OCI-LY7 (cell line): Measurements from ENCODE around the gene AP1M2. TPM values are rescaled to one million over a fixed set of nuclear protein-coding genes. Genes with fewer than 3 reads are reported as not detected.
A peak's percentile ranks its signal among the peaks of the same experiment; 100 is the strongest.

Experiments
- BruUV-seq: library from RNA; stranded (reverse); fragments of 400-500 nt; replicated peaks from 2 replicates; lab custom pipeline; 2021; lab: Mats Ljungman, UMichigan
- CTCF ChIA-PET: fragments of 300-600 bp; sonication (Branson Sonifier 250); formaldehyde crosslinking; loops from one replicate; lab custom pipeline; 2022; ENCODE audit warnings: antibody characterized with exemption; ENCODE audit not compliant: unreplicated experiment; lab: Charles Lee
- POLR2A ChIA-PET: fragments of 300-600 bp; sonication (Branson Sonifier 250); formaldehyde crosslinking; loops from one replicate; lab custom pipeline; 2022; ENCODE audit warnings: antibody characterized with exemption; lab: Charles Lee
- DNase-seq: peaks from one replicate; pipeline ENCODE4 v3.0.0-alpha.2; 2015; ENCODE audit warnings: low spot score
- H2AFZ ChIP-seq: fragments of 200-600 bp; sonication (generic), shearing (Covaris generic); 2 replicates; pipeline ENCODE4 v1.6.1; 2014; ENCODE audit warnings: mild to moderate bottlenecking, antibody characterized with exemption, low read length, moderate library complexity
- H3K27ac ChIP-seq: fragments of 200-600 bp; sonication (generic); 2 replicates; pipeline ENCODE4 v1.5.1; 2014; ENCODE audit warnings: mixed run types, low read depth, mild to moderate bottlenecking, moderate library complexity, low read length, inconsistent platforms; ENCODE audit not compliant: poor library complexity, severe bottlenecking
- H3K36me3 ChIP-seq: fragments of 200-600 bp; sonication (generic); 2 replicates; pipeline ENCODE4 v1.6.1; 2014; ENCODE audit warnings: mild to moderate bottlenecking, antibody characterized with exemption, low read length, moderate library complexity, mixed read lengths; ENCODE audit not compliant: insufficient read depth
- H3K4me1 ChIP-seq: fragments of 200-600 bp; sonication (generic); 2 replicates; pipeline ENCODE4 v1.5.1; 2014; ENCODE audit warnings: mild to moderate bottlenecking, low read length; ENCODE audit not compliant: insufficient read depth, poor library complexity, severe bottlenecking
- H3K4me2 ChIP-seq: fragments of 200-600 bp; sonication (generic); 2 replicates; pipeline ENCODE4 v1.6.1; 2014; ENCODE audit warnings: mild to moderate bottlenecking, low read length
- H3K4me3 ChIP-seq: fragments of 200-600 bp; sonication (generic); 2 replicates; pipeline ENCODE4 v1.5.1; 2014; ENCODE audit warnings: mild to moderate bottlenecking, low read depth, low read length; ENCODE audit not compliant: poor library complexity, severe bottlenecking
- H3K79me2 ChIP-seq: fragments of 200-600 bp; sonication (generic); 2 replicates; pipeline ENCODE4 v1.6.1; 2016; ENCODE audit warnings: low read depth, mild to moderate bottlenecking, low read length, moderate library complexity, mixed read lengths; ENCODE audit not compliant: insufficient read depth
- H3K9me2 ChIP-seq: fragments of 200-600 bp; sonication (generic); 2 replicates; pipeline ENCODE4 v1.6.1; 2016; ENCODE audit warnings: mild to moderate bottlenecking, low read length, mixed read lengths; ENCODE audit not compliant: insufficient read depth
- H3K9me3 ChIP-seq: fragments of 200-600 bp; sonication (generic); 2 replicates; pipeline ENCODE4 v1.6.1; 2014; ENCODE audit warnings: mild to moderate bottlenecking, mixed run types, low read length, mixed read lengths
- H4K20me1 ChIP-seq: fragments of 200-600 bp; sonication (generic); 2 replicates; pipeline ENCODE4 v1.6.1; 2014; ENCODE audit warnings: mild to moderate bottlenecking, antibody characterized with exemption, low read length, moderate library complexity, mixed read lengths; ENCODE audit not compliant: insufficient read depth
- EZH2phosphoT487 ChIP-seq: fragments of 200-600 bp; sonication (generic); IDR thresholded peaks from 2 replicates; pipeline ENCODE4 v1.6.1; 2018; ENCODE audit warnings: low read depth, borderline replicate concordance, mild to moderate bottlenecking, mixed run types, antibody characterized with exemption, low read length, moderate library complexity, mixed read lengths
- intact Hi-C: fragments of 100-400 bp; cut with micrococcal nuclease; formaldehyde crosslinking; loops from one replicate; pipeline ENCODE4 v1.10.0; 2022; ENCODE audit not compliant: unreplicated experiment
- total RNA-seq, 2 experiments: library from RNA; depleted of rRNA in 1 of 2; stranded (reverse); fragments of >200 nt in 1 of 2; shearing (Covaris generic) in 1 of 2; gene quantifications; 2 replicates each; pipeline ENCODE4 v1.2.3, GENCODE V29; 2014 to 2022
- TF ChIP-seq, protein P1 (sequence below): fragments of 200-600 bp; sonication (generic); conservative IDR thresholded peaks from 2 replicates; pipeline ENCODE4 v1.5.1; 2014; ENCODE audit warnings: mild to moderate bottlenecking, antibody characterized with exemption, low read length, moderate library complexity, mixed read lengths

AP1M2 gene
- total RNA-seq, 2 experiments from 2014 or later = 0.44 TPM; not detected in 1

DNA sequence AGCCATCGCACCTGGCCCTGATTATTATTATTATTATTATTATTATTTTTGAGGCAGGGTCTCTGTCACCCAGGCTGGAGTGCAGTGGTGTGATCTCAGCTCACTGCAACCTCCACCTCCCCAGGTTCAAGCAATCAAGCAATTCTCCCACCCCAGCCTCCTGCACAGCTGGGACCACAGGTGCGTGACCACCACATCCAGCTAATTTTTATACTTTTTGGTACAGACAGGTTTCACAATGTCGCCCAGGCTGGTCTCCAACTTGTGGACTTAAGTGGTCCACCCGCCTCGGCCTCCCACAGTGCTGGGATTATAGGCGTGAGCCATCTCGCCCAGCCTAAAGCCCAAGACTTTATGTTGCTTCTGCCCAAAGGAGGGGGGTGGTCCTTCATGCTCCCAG, 6.0 kb upstream of the AP1M2 start:
- Histone ChIP-seq H3K4me2 (peak overlapping the region; percentile 67), H4K20me1 (no peaks in the 10 kb centered on the region), H3K27ac (peak overlapping the region; percentile 89), H3K36me3 (no peaks in the 10 kb centered on the region), H3K4me1 (peaks cover 67% of the 10 kb centered on the region), H3K9me2 (no peaks in the 10 kb centered on the region), H3K4me3 (peak overlapping the region; percentile 16), H2AFZ (peak overlapping the region; percentile 31; the same call in 1 of the 2 replicates), H3K9me3 (no peaks in the 10 kb centered on the region), H3K79me2 (no peaks in the 10 kb centered on the region)
- no TSS peak for BruUV-seq
- intact Hi-C loops = loop anchor here (5.0 kb wide), 1 partner anchor 374 kb away; no protein-coding TSS in a partner anchor
- ChIA-PET CTCF (interaction anchor here (1.4 kb wide), 1 partner anchor 9 kb away, joined by 5 read pairs; no protein-coding TSS in a partner anchor), POLR2A (interaction anchor here (1.0 to 1.2 kb wide), 2 partner anchors 10 to 11 kb away, joined by 4 to 6 read pairs; no protein-coding TSS in a partner anchor)
- TF ChIP-seq, protein P1, sequence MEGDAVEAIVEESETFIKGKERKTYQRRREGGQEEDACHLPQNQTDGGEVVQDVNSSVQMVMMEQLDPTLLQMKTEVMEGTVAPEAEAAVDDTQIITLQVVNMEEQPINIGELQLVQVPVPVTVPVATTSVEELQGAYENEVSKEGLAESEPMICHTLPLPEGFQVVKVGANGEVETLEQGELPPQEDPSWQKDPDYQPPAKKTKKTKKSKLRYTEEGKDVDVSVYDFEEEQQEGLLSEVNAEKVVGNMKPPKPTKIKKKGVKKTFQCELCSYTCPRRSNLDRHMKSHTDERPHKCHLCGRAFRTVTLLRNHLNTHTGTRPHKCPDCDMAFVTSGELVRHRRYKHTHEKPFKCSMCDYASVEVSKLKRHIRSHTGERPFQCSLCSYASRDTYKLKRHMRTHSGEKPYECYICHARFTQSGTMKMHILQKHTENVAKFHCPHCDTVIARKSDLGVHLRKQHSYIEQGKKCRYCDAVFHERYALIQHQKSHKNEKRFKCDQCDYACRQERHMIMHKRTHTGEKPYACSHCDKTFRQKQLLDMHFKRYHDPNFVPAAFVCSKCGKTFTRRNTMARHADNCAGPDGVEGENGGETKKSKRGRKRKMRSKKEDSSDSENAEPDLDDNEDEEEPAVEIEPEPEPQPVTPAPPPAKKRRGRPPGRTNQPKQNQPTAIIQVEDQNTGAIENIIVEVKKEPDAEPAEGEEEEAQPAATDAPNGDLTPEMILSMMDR = no peak
- peak; percentile 86 for DNase-seq

DNA sequence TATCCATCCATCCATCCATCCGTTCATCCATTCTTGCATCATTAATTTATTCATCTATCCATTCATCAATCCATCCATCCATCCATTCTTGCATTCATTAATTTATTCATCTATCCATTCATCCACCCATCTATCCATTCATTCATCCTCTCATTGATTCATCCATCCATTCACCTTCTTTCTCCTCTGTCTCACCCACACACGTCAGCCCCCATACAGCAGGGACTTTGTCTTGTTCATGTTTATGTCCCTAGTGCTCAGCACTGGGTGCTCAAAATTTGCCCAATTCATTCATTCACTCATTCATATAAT, 683 bp upstream of the AP1M2 start:
- intact Hi-C loops = no loop called here
- no peaks in the 10 kb centered on the region for H4K20me1 ChIP-seq
- CTCF ChIA-PET = no interaction called here
- no peaks in the 10 kb centered on the region for H3K36me3 ChIP-seq
- H3K27ac ChIP-seq = no peak overlapping the region
- H2AFZ ChIP-seq = no peak overlapping the region
- H3K79me2 ChIP-seq = no peaks in the 10 kb centered on the region
- H3K4me1 ChIP-seq = peaks cover 28% of the 10 kb centered on the region
- H3K4me3 ChIP-seq = no peak overlapping the region
- no TSS peak for BruUV-seq
- TF ChIP-seq EZH2phosphoT487 = no peak
- TF ChIP-seq, protein P1 = no peak
- H3K9me3 ChIP-seq = no peaks in the 10 kb centered on the region
- no peaks in the 10 kb centered on the region for H3K9me2 ChIP-seq
- POLR2A ChIA-PET = interaction anchor here (1.1 kb wide), 1 partner anchor 65 kb away, joined by 3 read pairs; no protein-coding TSS in a partner anchor
- DNase-seq = no peak
- H3K4me2 ChIP-seq = no peak overlapping the region

DNA sequence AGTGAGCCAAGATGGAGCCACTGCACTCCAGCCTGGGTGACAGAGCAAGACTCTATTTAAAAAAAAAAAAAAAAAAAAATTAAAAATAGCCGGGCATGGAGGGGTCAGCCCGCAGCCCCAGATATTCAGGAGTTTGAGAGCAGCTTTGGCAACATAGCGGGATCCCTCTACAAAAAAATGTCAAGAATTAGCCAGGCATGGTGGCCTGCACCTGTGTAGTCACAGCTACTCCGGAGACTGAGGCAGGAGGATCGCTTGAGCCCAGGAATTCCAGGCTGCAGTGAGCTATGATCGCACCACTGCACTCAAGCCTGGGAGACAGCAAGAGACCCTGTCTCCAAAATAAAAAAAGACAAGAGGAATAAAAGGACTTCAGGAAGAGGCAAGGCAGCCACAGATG, 716 bp downstream of the AP1M2 start:
- Histone ChIP-seq H2AFZ (no peak overlapping the region), H3K27ac (no peak overlapping the region), H3K4me2 (no peak overlapping the region), H3K9me3 (no peaks in the 10 kb centered on the region), H3K4me3 (no peak overlapping the region), H3K9me2 (no peaks in the 10 kb centered on the region), H4K20me1 (no peaks in the 10 kb centered on the region), H3K36me3 (no peaks in the 10 kb centered on the region), H3K4me1 (peaks cover 28% of the 10 kb centered on the region), H3K79me2 (no peaks in the 10 kb centered on the region)
- no peak for DNase-seq
- ChIA-PET POLR2A (no interaction called here), CTCF (no interaction called here)
- TF ChIP-seq, protein P1 = no peak
- TF ChIP-seq EZH2phosphoT487 = no peak
- intact Hi-C loops = no loop called here
- BruUV-seq = no TSS peak
